Stimulated activated CD8-positive, alpha-beta memory T cell treated with anti-CD3 and anti-CD28 coated beads, Interleukin-7, amount 100 ng/mL, for 4 hours (primary cell): ENCODE results near the gene FASTKD1.

Experiments used
- DNase-seq, 2 donors: peaks; one replicate each; pipeline ENCODE4 v3.0.0-alpha.2; 2020; ENCODE audit warnings: low read depth in 2 of 2

The FASTKD1 gene

GRCh38 chr2:169509298-169509885 is 64.3 kb downstream of the FASTKD1 start, which contains the start of gene KLHL41:
Gene KLHL41, plus strand, starts transcription at chr2:169509702. Its CDS starts 77 bp downstream, at chr2:169509779.
- no peak for DNase-seq

DNA sequence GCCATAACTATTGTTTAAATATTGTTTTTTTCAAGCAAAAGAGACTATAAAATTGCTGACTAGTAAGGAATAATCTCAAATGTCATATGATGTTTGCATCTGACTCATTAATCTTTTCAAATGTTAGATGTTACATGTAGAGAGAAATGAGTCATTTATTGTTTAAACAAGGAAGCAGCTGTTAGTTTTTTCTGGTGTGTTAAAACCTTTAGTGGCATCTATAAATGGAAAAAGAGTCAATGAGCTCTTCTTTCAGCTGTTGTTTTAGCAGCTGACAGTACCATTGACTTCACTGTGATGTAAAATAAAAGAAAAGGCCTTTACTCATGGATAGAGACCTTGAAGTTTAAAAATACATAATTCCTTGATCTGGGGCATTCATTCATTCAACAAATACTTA is 66.0 kb downstream of the FASTKD1 start:
- DNase-seq = no peak

DNA sequence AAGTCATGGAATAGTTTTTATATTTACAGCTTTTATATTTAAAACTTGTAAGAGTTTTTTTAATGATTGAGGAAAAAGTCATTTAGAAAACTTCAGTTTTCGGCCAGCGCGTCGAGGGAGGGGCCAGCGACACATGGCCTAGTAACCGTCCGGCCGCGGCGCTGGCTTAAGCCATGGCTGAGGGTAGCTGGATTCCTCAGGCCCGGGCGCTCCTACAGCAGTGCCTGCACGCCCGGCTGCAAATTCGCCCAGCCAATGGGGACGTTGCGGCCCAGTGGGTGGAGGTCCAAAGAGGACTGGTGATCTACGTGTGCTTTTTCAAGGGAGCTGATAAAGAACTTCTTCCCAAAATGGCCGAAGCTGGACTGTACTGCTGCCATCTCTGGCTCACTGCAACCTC is 69.0 kb downstream of the FASTKD1 start:
- no peak for DNase-seq

DNA sequence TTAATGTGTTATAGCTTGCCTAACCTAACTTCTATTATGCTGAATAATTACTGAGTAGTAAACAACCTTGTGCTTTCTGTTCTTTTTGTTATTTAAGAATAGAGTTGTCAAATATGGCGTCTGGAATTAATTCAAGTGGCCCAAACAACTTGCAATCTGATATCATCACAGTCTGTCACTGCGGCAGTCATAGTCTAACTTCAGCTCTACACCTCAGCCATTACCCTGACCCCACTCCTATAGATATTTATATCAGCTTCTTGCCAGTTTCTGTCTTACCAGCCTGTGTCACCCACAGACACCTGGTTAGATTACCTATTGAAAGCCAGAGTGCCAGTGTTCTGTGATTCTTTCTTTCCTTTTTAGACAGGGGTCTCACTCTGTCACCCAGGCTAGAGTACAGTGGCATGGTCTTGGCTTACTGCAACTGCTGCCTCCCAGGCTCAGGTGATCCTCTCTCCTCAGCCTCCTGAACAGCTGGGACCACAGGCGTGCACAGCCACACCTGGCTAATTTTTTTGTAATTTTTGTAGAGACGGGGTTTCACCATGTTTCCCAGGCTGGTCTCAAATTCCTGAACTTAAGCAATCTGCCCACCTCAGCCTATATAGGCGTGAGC is 78.2 kb downstream of the FASTKD1 start:
- DNase-seq = no peak

GRCh38 chr2:169493360-169493759 is 80.3 kb downstream of the FASTKD1 start:
- DNase-seq = no peak

DNA sequence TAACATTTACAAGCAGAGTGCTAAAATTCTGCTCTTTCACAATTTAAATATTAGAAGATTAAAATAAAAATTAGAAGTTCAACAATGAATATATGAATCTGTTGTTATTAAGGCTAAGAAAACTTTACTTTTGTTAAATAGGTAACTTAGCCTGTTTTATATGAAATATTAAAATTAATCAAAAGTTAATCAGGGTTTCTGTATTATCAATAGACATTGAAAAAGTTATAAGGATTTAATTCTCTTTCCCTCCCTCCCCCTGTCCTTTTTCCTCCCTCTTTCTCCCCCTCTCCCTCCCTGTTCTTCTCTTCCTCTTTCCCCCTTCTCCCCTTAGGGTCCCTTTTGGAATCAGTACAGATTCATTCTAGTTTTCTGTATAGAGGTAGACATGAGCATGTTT is 82.3 kb downstream of the FASTKD1 start:
- no peak for DNase-seq

DNA sequence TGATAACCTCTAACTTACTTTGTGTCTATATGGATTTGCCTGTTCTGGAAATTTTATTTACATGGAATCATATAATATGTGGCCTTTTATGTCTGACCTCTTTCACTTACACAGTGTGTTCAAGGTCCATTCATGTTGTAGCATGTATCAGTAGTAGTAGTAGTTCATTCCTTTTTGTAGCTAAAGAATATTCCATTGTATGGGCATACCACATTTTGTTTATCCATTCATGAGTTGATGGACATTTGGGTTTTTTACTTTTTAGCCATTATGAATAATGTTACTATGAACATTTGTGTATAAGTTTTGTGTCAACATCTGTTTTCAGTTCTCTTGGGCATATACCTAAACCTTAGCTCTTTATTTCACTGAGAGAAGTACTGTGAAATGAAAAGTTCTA is 82.8 kb downstream of the FASTKD1 start:
- no peak for DNase-seq

DNA sequence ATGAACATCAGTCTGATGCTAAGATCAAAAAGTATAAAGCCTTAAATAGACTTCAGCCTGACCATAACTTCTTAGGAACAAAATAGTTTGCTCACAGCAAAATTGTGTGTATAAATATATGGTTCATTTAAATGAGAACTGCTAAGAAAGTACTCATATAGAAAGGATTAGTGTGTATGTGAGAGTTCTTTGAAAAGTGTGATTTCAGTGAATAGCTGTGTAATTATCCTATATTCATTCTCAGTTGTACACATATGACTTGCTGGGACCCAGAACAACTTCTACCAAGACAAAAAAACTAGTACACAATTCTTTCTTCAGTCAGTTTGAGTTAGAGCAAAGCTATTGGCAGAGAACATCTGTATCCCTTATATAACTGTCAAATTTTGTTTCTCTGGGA is 87.2 kb downstream of the FASTKD1 start:
- no peak for DNase-seq

GRCh38 chr2:169485650-169486138 is 88.0 kb downstream of the FASTKD1 start:
- DNase-seq = no peak

DNA sequence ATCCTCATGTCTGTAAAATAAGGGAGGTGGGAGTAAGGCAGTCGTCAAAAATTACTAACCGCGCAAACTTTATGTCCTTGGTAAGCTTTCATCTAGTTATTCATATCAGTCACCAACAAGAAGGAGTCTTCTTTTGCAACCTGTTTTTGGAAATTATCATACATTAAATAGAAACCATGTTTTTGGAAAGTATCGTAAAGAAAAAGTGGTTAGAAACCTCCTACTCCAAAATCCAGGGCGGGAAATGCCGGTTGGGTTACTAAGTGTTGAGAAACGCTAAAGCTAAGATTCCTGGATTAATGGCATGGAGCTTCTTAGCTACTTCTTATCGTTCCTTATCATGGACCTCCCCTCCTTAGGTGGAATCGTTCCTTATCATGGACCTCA is 93.6 kb downstream of the FASTKD1 start:
- no peak for DNase-seq
